H1 (cell line): ENCODE results near the gene TMEM181.

Experiments used
- CEBPB ChIP-seq: IDR thresholded peaks from 2 replicates; pipeline ENCODE4 v1.6.1; 2012; ENCODE audit warnings: low read depth, low read length
- CTCF ChIP-seq, 3 experiments: IDR thresholded peaks; 1 replicate in 2 of 3; 2 replicates in 1 of 3; pipeline versions ENCODE4 v1.5.1 to v1.6.1; 2011; ENCODE audit warnings: low read length in 3 of 3, mild to moderate bottlenecking in 3 of 3, inconsistent platforms in 2 of 3, low read depth in 1 of 3, moderate library complexity in 1 of 3; ENCODE audit not compliant: insufficient read depth in 1 of 3; ENCODE audit errors: control extremely low read depth in 1 of 3
- EP300 ChIP-seq, 2 experiments: IDR thresholded peaks; 1 replicate in 1 of 2; 2 replicates in 1 of 2; pipeline ENCODE4 v1.6.1; 2011 to 2012; ENCODE audit warnings: low read depth in 2 of 2, low read length in 2 of 2, mild to moderate bottlenecking in 2 of 2, borderline replicate concordance in 1 of 2, inconsistent platforms in 1 of 2, moderate library complexity in 1 of 2
- JUND ChIP-seq: IDR thresholded peaks from 2 replicates; pipeline ENCODE4 v1.6.1; 2011; ENCODE audit warnings: mild to moderate bottlenecking, improper control_type of control experiment, low read length
- KDM5A ChIP-seq: fragments of 200-600 bp; IDR thresholded peaks from 2 replicates; pipeline ENCODE4 v1.7.1; 2012; ENCODE audit warnings: mild to moderate bottlenecking, low read length, inconsistent platforms, mixed read lengths
- MAX ChIP-seq: IDR thresholded peaks from 2 replicates; pipeline ENCODE4 v1.6.1; 2012; ENCODE audit warnings: inconsistent platforms
- NANOG ChIP-seq: IDR thresholded peaks from 2 replicates; pipeline ENCODE4 v1.6.1; 2011; ENCODE audit warnings: low read length, low read depth, mild to moderate bottlenecking, inconsistent platforms; ENCODE audit not compliant: insufficient read depth, poor library complexity, severe bottlenecking
- NRF1 ChIP-seq: IDR thresholded peaks from 2 replicates; pipeline ENCODE4 v1.6.1; 2011; ENCODE audit warnings: mild to moderate bottlenecking, low read depth, low read length, improper control_type of control experiment
- POLR2A ChIP-seq, 2 experiments: IDR thresholded peaks; 1 replicate in 1 of 2; 2 replicates in 1 of 2; pipeline ENCODE4 v1.6.1; 2011; ENCODE audit warnings: low read depth in 2 of 2, low read length in 2 of 2, mild to moderate bottlenecking in 2 of 2; ENCODE audit errors: control extremely low read depth in 1 of 2
- RAD21 ChIP-seq, 2 experiments: IDR thresholded peaks in 1 of 2; conservative IDR thresholded peaks in 1 of 2; 2 replicates each; pipeline ENCODE4 v1.6.1; 2011; ENCODE audit warnings: low read depth in 2 of 2, low read length in 2 of 2, improper control_type of control experiment in 1 of 2, inconsistent platforms in 1 of 2, mild to moderate bottlenecking in 1 of 2, moderate library complexity in 1 of 2
- RFX5 ChIP-seq: IDR thresholded peaks from 2 replicates; pipeline ENCODE4 v1.6.1; 2011; ENCODE audit warnings: low read depth, low read length, improper control_type of control experiment, borderline replicate concordance
- RXRA ChIP-seq: IDR thresholded peaks from 2 replicates; pipeline ENCODE4 v1.6.1; 2011; ENCODE audit warnings: low read depth, mild to moderate bottlenecking, low read length, moderate library complexity; ENCODE audit not compliant: insufficient read depth
- SP1 ChIP-seq: IDR thresholded peaks from 2 replicates; pipeline ENCODE4 v1.6.1; 2011; ENCODE audit warnings: low read depth, low read length
- ZNF274 ChIP-seq: IDR thresholded peaks from 2 replicates; pipeline ENCODE4 v1.7.0; 2012; ENCODE audit warnings: low read length, borderline replicate concordance; ENCODE audit errors: extremely low read depth

GRCh38 chr6:158522616-158523015 is 37.3 kb upstream of the TMEM181 start:
- TF ChIP-seq CTCF (IDR thresholded peaks at IDR 0.05; ENCODE audit: control extremely low read depth in 1 of 3, insufficient read depth in 1 of 3, low read depth in 1 of 3, low read length in 3 of 3) (no peak), NRF1 (no peak), JUND (no peak), RXRA (no peak), POLR2A (IDR thresholded peaks at IDR 0.05; ENCODE audit: control extremely low read depth in 1 of 2, low read depth in 2 of 2, low read length in 2 of 2) (no peak), RAD21 (IDR thresholded peaks at IDR 0.05 in 1 of 2, conservative IDR thresholded peaks at IDR 0.05 in 1 of 2; ENCODE audit: low read depth in 2 of 2, low read length in 2 of 2) (no peak), RFX5 (no peak), KDM5A (no peak), ZNF274 (no peak), SP1 (no peak), NANOG (no peak), CEBPB (no peak), MAX (no peak), EP300 (IDR thresholded peaks at IDR 0.05; ENCODE audit: borderline replicate concordance in 1 of 2, low read depth in 2 of 2, low read length in 2 of 2) (no peak)
